HPDE6-E6E7 (cell line): ENCODE measurements around the gene SERPINE1.
A peak's percentile ranks its signal among the peaks of the same experiment; 100 is the strongest.

ENCODE experiments used
- DNase-seq: peaks from one replicate; pipeline ENCODE4 v3.0.0; 2011; ENCODE audit warnings: missing footprints; ENCODE audit errors: extremely low spot score

The SERPINE1 gene

GRCh38 chr7:101154693-101155102 lies 27.8 kb downstream of the SERPINE1 start:
- DNase-seq: no peak

- DNase-seq: no peak
Observed at GRCh38 chr7:101155303-101155702, 28.4 kb downstream of the SERPINE1 start.

GRCh38 chr7:101156277-101156676 lies 29.4 kb downstream of the SERPINE1 start:
- DNase-seq: no peak

- DNase-seq: peak; percentile 79
Observed at GRCh38 chr7:101156866-101157589, 30.1 kb downstream of the SERPINE1 start.

- DNase-seq: peak; percentile 71
Observed at GRCh38 chr7:101159696-101160674, 33.1 kb downstream of the SERPINE1 start.

- DNase-seq: no peak
Observed at GRCh38 chr7:101160910-101161309, 34.0 kb downstream of the SERPINE1 start.

GRCh38 chr7:101161692-101162471 lies 35.0 kb downstream of the SERPINE1 start:
- DNase-seq: no peak

- DNase-seq: peak; percentile 66
Observed at GRCh38 chr7:101162551-101163278, 35.8 kb downstream of the SERPINE1 start.

GRCh38 chr7:101163279-101164070 lies 36.6 kb downstream of the SERPINE1 start:
- no peak for DNase-seq

- DNase-seq: no peak
Observed at GRCh38 chr7:101164071-101164840, 37.4 kb downstream of the SERPINE1 start.

GRCh38 chr7:101165075-101165957 lies 38.4 kb downstream of the SERPINE1 start, which contains the start of gene VGF:
VGF (minus strand) TSS chr7:101165569; CDS start chr7:101164843, 726 bp downstream.
- DNase-seq: peak; percentile 91

GRCh38 chr7:101165958-101166647 lies 39.2 kb downstream of the SERPINE1 start:
- DNase-seq: no peak

GRCh38 chr7:101166648-101166908 lies 39.7 kb downstream of the SERPINE1 start:
- DNase-seq: no peak

- DNase-seq: no peak
Observed at GRCh38 chr7:101166909-101167644, 40.2 kb downstream of the SERPINE1 start.

GRCh38 chr7:101167645-101168411 lies 40.9 kb downstream of the SERPINE1 start:
- no peak for DNase-seq

- DNase-seq: no peak
Observed at GRCh38 chr7:101168412-101169049, 41.6 kb downstream of the SERPINE1 start.
